ENCODE measurements around the gene ATP9A. TPM values are rescaled to one million over a fixed set of nuclear protein-coding genes. Genes with fewer than 3 reads are reported as not detected.
A peak's percentile ranks its signal among the peaks of the same experiment; 100 is the strongest.

The ATP9A gene
- total RNA-seq, 2 donors from 2014 or later, result 16.8 to 24.6 TPM

DNA sequence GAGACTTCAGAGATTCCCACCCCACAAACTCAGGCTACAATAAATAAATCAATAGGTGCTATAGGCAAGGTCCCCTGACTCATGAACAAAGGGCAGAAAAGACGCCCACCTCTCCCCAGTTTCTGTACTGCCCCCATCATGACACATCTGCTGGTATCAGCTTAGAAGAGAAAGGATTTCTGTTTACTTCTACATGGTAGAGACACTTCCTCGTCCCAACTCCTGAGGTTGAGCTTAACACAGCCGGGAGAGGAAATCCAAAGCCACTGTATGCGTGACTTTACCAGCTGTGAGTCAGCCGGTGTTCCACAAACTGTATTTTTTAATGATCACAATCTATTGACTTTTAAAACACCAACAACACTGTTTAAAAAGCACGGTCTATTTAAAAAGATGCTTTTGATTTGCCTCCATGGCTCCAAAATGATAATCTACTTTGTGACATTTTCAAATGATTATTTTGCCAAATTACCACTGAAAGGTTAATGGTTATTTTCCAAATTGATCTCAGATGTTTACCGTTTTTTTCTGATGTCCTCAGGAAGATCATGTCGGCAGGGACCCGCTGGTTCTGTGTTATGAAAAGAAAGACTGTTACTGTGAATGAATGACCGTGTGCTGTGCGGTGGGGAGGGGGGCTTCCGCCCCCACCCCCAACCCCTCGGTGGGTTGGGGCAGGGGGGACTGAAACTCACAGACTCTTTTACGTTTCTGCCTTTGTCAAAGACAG, 72.5 kb downstream of the ATP9A start:
- peaks cover 0 to 2% of the 10 kb centered on the region in 2 donors for H3K36me3 ChIP-seq (replicated peaks in 1 of 2; ENCODE audit: insufficient read depth in 1 of 2, low read depth in 2 of 2)
- H3K27ac ChIP-seq, result peak overlapping the region in 3 of 4 donors; percentile 11 to 54 (median 23)
- H3K9me3 ChIP-seq, result no peaks in the 10 kb centered on the region
- intact Hi-C loops (cut with DNase I), result no loop called here
- peaks cover 16% of the 10 kb centered on the region for H3K4me1 ChIP-seq
- TF ChIP-seq POLR2A (IDR thresholded peaks at IDR 0.05), result no peak
- no peak for TF ChIP-seq CTCF (IDR thresholded peaks at IDR 0.05)
- ATAC-seq (peak; percentile 15), DNase-seq (peak in 1 of 4 donors; percentile 31)
- 37 to 47% methylated on average over 14 of the region's 14 CpGs for WGBS, 2 donors
- no peak overlapping the region for H3K4me3 ChIP-seq
- no peaks in the 10 kb centered on the region for H3K27me3 ChIP-seq

GRCh38 chr20:51692806-51693400, 75.3 kb downstream of the ATP9A start:
- TF ChIP-seq CTCF (IDR thresholded peaks at IDR 0.05), result no peak
- TF ChIP-seq POLR2A (IDR thresholded peaks at IDR 0.05), result no peak
- H3K4me3 ChIP-seq, result no peak overlapping the region
- no peak overlapping the region for H3K27ac ChIP-seq
- WGBS, 2 donors, result 94 to 95% methylated on average over 13 of the region's 13 CpGs
- ATAC-seq, result no peak
- H3K9me3 ChIP-seq, result no peaks in the 10 kb centered on the region
- peaks cover 16% of the 10 kb centered on the region for H3K4me1 ChIP-seq
- peaks cover 0 to 5% of the 10 kb centered on the region in 2 donors for H3K36me3 ChIP-seq (replicated peaks in 1 of 2; ENCODE audit: insufficient read depth in 1 of 2, low read depth in 2 of 2)
- H3K27me3 ChIP-seq, result no peaks in the 10 kb centered on the region
- intact Hi-C loops (cut with DNase I), result no loop called here
- DNase-seq, result no peak

DNA sequence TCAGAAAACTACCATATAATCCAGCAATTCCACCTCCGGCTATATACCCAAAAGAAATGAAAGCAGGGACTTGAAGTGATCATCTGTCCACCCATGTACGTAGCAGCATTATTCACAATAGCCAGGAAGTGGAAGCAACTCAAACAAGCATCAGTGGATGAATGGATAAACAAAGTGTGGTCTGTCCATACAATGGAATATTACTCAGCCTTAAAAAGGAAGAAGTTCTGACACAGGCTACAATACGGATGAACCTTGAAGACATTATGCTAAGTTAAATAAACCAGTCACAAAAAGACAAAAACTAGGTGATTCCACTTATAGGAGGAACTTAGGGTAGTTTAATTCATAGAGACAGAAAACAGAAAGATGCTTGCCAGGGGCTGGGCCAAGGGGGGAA, 76.5 kb downstream of the ATP9A start:
- H3K36me3 ChIP-seq (replicated peaks in 1 of 2; ENCODE audit: insufficient read depth in 1 of 2, low read depth in 2 of 2), result peaks cover 0 to 5% of the 10 kb centered on the region in 2 donors
- ATAC-seq (no peak), DNase-seq (no peak)
- no peak for TF ChIP-seq POLR2A (IDR thresholded peaks at IDR 0.05)
- no peak for TF ChIP-seq CTCF (IDR thresholded peaks at IDR 0.05)
- intact Hi-C loops (cut with DNase I), result no loop called here
- H3K4me1 ChIP-seq, result peaks cover 14% of the 10 kb centered on the region
- WGBS, 2 donors, result 93 to 99% methylated on average over 3 of the region's 3 CpGs
- H3K4me3 ChIP-seq, result no peak overlapping the region
- H3K27me3 ChIP-seq, result no peaks in the 10 kb centered on the region
- no peaks in the 10 kb centered on the region for H3K9me3 ChIP-seq
- no peak overlapping the region for H3K27ac ChIP-seq

- intact Hi-C loops (cut with DNase I), result no loop called here
- ATAC-seq, result no peak
- no peak for DNase-seq
- 86 to 90% methylated on average over 17 to 19 of the region's 19 CpGs for WGBS, 2 donors
- peaks cover 0 to 5% of the 10 kb centered on the region in 2 donors for H3K36me3 ChIP-seq (replicated peaks in 1 of 2; ENCODE audit: insufficient read depth in 1 of 2, low read depth in 2 of 2)
- H3K4me1 ChIP-seq, result no peaks in the 10 kb centered on the region
- TF ChIP-seq POLR2A (IDR thresholded peaks at IDR 0.05) (no peak), CTCF (IDR thresholded peaks at IDR 0.05) (no peak)
- H3K27ac ChIP-seq, result no peak overlapping the region
- H3K27me3 ChIP-seq, result no peaks in the 10 kb centered on the region
- no peak overlapping the region for H3K4me3 ChIP-seq
- no peaks in the 10 kb centered on the region for H3K9me3 ChIP-seq
Measured at GRCh38 chr20:51688600-51689244, 79.5 kb downstream of the ATP9A start.

Measured in body of pancreas (tissue), 4 donors.